ENCODE results near the gene KRT26. TPM values are rescaled to one million over a fixed set of nuclear protein-coding genes. Genes with fewer than 3 reads are reported as not detected.

Gene KRT26
- total RNA-seq, 3 donors from 2014 or later = not detected

DNA sequence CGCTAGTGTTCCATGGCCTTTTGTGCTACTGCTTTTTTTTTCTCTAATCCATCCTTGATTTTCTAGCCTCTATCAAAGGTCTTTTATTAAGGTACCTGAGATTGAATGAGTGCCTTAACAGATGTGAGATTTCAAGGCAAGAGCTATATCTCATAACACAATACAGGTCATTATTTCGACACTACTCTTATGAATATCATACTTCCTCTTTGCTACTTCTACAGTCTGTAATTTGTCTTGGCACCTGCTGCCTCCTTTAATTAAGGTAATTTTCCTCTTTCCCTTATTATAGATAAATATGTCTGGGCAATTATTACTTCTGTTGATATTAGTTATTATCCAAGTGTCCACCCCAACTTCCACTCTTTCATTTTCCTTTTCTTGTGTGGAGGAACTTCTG, 22.5 kb upstream of the KRT26 start:
- no peaks in the 10 kb centered on the region for H3K9me3 ChIP-seq
- H3K4me3 ChIP-seq = no peak overlapping the region
- intact Hi-C loops (cut with DNase I, micrococcal nuclease) = loop anchor here in 1 of 2 donors (5.0 kb wide), 1 partner anchor 177 kb away; no protein-coding TSS in a partner anchor
- H3K4me1 ChIP-seq (ENCODE audit: low read depth) = no peaks in the 10 kb centered on the region
- H3K36me3 ChIP-seq (ENCODE audit: low read depth) = no peaks in the 10 kb centered on the region
- TF ChIP-seq, protein P1, sequence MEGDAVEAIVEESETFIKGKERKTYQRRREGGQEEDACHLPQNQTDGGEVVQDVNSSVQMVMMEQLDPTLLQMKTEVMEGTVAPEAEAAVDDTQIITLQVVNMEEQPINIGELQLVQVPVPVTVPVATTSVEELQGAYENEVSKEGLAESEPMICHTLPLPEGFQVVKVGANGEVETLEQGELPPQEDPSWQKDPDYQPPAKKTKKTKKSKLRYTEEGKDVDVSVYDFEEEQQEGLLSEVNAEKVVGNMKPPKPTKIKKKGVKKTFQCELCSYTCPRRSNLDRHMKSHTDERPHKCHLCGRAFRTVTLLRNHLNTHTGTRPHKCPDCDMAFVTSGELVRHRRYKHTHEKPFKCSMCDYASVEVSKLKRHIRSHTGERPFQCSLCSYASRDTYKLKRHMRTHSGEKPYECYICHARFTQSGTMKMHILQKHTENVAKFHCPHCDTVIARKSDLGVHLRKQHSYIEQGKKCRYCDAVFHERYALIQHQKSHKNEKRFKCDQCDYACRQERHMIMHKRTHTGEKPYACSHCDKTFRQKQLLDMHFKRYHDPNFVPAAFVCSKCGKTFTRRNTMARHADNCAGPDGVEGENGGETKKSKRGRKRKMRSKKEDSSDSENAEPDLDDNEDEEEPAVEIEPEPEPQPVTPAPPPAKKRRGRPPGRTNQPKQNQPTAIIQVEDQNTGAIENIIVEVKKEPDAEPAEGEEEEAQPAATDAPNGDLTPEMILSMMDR (IDR thresholded peaks at IDR 0.05) = no peak
- DNase-seq = no peak
- no peak for ATAC-seq

DNA sequence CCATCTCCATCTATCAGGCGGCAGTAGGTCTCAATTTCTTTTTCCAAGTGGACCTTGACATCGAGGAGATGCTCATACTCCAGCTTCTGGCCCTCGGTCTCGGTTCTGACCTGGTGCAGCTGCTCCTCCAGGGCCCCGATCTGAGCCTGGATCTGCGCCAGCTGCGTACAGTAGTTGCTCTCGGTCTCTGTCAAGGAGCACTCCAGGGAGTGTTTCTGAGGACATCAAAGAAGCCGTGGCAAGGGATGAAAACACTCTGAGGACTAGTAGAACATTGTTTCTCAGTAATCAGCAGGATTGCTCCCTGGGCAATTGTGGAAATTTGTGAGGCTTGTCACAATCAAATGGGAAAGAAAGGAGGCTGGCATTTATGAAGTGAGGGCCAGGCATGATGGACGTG, 21.8 kb upstream of the KRT26 start:
- TF ChIP-seq, protein P1 (IDR thresholded peaks at IDR 0.05) = no peak
- no peak for DNase-seq

DNA sequence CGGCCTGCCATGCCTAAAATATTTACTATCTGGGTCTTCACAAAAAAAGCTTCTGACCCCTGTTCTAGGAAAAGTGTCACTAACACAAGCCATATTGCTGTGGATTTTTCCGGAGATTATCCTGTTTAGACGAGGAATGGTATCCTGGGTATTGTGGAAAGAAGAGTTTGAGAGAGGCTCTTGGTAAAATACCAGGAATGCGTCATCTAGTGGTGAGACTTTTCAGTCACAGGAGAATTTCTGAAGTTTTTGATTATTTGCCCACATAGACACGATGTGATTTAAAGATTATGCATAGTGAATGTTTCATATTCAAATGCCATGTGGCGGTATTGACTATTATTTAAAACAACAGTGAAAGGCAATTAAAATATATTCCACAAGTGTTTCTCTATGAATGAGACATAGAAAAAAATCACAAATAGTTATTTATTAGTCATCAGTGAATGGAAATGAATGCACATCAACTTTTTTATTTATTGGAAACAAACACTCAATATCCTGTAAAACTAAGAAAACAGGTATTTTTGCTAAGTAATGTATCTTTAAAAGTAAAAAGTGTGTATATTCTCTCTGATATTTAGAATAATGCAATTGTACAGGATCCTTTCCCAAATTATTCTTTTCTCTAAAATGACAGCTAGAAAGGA, 19.9 kb upstream of the KRT26 start:
- TF ChIP-seq, protein P1 (IDR thresholded peaks at IDR 0.05) = no peak
- ATAC-seq = no peak

More for the DNA sequence above, 21.8 kb upstream of the KRT26 start:
- H3K4me1 ChIP-seq (ENCODE audit: low read depth) = no peaks in the 10 kb centered on the region
- no peaks in the 10 kb centered on the region for H3K36me3 ChIP-seq (ENCODE audit: low read depth)
- intact Hi-C loops (cut with DNase I, micrococcal nuclease) = loop anchor here in 1 of 2 donors (5.0 kb wide), 1 partner anchor 177 kb away; no protein-coding TSS in a partner anchor
- H3K9me3 ChIP-seq = no peaks in the 10 kb centered on the region
- no peak overlapping the region for H3K4me3 ChIP-seq
- ATAC-seq = no peak

DNA sequence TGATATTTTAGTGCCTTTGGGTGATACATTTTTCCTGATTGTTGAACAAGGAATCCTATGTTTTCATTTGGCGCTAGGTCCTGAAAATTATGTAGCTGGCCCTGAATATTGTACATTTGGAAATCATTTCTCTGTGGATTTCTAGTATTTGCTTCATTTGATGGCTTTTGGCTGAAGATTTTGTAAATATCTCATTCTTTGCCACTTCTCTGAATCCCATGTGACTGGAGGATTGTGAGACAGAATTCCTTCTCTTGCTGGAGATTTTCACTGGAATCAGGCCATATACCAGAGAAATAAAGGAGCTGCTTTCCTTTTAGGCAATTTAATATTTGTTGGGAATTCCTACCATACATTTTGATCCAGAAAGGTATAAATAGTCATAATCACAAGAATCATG, 19.1 kb upstream of the KRT26 start:
- DNase-seq (no peak), ATAC-seq (no peak)
- Histone ChIP-seq H3K36me3 (ENCODE audit: low read depth) (no peaks in the 10 kb centered on the region), H3K9me3 (no peaks in the 10 kb centered on the region), H3K4me1 (ENCODE audit: low read depth) (no peaks in the 10 kb centered on the region), H3K4me3 (no peak overlapping the region)
- intact Hi-C loops (cut with DNase I, micrococcal nuclease) = loop anchor here in 1 of 2 donors (5.0 kb wide), 1 partner anchor 174 kb away; no protein-coding TSS in a partner anchor
- TF ChIP-seq, protein P1 (IDR thresholded peaks at IDR 0.05) = no peak

More for the DNA sequence above, 19.9 kb upstream of the KRT26 start:
- Histone ChIP-seq H3K4me1 (ENCODE audit: low read depth) (no peaks in the 10 kb centered on the region), H3K4me3 (no peak overlapping the region), H3K36me3 (ENCODE audit: low read depth) (no peaks in the 10 kb centered on the region), H3K9me3 (no peaks in the 10 kb centered on the region)
- intact Hi-C loops (cut with DNase I, micrococcal nuclease) = loop anchor here in 1 of 2 donors (5.0 kb wide), 1 partner anchor 175 kb away; no protein-coding TSS in a partner anchor
- DNase-seq = peak in 1 of 3 donors; percentile 17

DNA sequence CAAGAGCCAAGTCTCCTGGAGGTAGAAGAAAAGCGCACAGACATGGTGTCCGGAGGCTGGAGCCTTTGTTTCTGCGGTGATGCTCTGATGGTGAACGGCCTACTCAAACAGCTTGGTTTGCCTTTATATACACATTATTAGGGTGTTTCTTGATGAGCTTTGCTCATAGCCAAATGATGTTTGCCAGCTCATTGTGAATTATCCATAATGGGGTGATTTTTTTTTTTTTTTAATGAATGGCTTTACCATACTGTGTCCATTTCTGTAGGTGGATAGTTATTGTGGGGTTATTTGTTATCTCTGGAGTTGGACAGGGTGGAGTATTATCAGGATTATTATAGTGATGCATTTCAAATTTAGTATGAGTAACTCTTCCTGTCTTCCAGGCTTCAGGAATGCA, 10.4 kb upstream of the KRT26 start, which contains the start of gene KRT27:
Gene KRT27 (minus strand): TSS at position 101 of the 400 bp plus-strand sequence. CDS start 57 bp downstream, at position 44.
- intact Hi-C loops (cut with DNase I, micrococcal nuclease) = no loop called here
- no peak for ATAC-seq
- no peaks in the 10 kb centered on the region for H3K9me3 ChIP-seq
- no peak for DNase-seq
- TF ChIP-seq, protein P1 (IDR thresholded peaks at IDR 0.05) = no peak
- H3K36me3 ChIP-seq (ENCODE audit: low read depth) = no peaks in the 10 kb centered on the region
- no peak within 1 kb of the TSS for H3K4me3 ChIP-seq
- H3K4me1 ChIP-seq (ENCODE audit: low read depth) = no peaks in the 10 kb centered on the region

Data from mucosa of descending colon (tissue), 3 donors.